GM23338 (cell line): Measurements from ENCODE around the gene MARCKS. TPM values are rescaled to one million over a fixed set of nuclear protein-coding genes. Genes with fewer than 3 reads are reported as not detected.

Experiments
- ATAC-seq: fragments of 200-7000 bp; cut with Tn5 transposase; 3 replicates; pipeline ENCODE4 v1.9.1; 2020
- DNase-seq: peaks from one replicate; pipeline ENCODE4 v3.0.0-alpha.2; 2015; ENCODE audit warnings: low spot score
- H2AFZ ChIP-seq: fragments of 200-600 bp; sonication (generic); 2 replicates; pipeline ENCODE4 v1.8.0; 2016; ENCODE audit warnings: antibody characterized with exemption, mild to moderate bottlenecking, moderate library complexity
- H3F3A ChIP-seq: fragments of 200-600 bp; sonication (generic); replicated peaks from 2 replicates; pipeline ENCODE4 v1.8.0; 2017; ENCODE audit warnings: antibody characterized with exemption, mixed run types, low read depth
- H3K27ac ChIP-seq: fragments of 200-600 bp; sonication (generic); 2 replicates; pipeline ENCODE4 v1.6.1; 2016; ENCODE audit warnings: low read depth
- H3K27me3 ChIP-seq: fragments of 200-600 bp; sonication (generic); 2 replicates; pipeline ENCODE4 v1.8.0; 2016; ENCODE audit warnings: mild to moderate bottlenecking, mixed run types, moderate library complexity; ENCODE audit not compliant: insufficient read depth
- H3K36me3 ChIP-seq: fragments of 200-600 bp; sonication (generic); 2 replicates; pipeline ENCODE4 v1.8.0; 2016; ENCODE audit warnings: mild to moderate bottlenecking; ENCODE audit not compliant: insufficient read depth
- H3K4me1 ChIP-seq: fragments of 200-600 bp; sonication (generic); 2 replicates; pipeline ENCODE4 v1.8.0; 2016; ENCODE audit warnings: mild to moderate bottlenecking, moderate library complexity; ENCODE audit not compliant: insufficient read depth
- H3K4me2 ChIP-seq: fragments of 200-600 bp; sonication (generic); 2 replicates; pipeline ENCODE4 v1.7.1; 2017; ENCODE audit warnings: mixed run types
- H3K4me3 ChIP-seq: fragments of 200-600 bp; sonication (generic); 2 replicates; pipeline ENCODE4 v1.6.1; 2016; ENCODE audit warnings: mixed run types
- H3K79me2 ChIP-seq: fragments of 200-600 bp; sonication (generic); replicated peaks from 2 replicates; pipeline ENCODE4 v1.8.0; 2017; ENCODE audit warnings: mild to moderate bottlenecking; ENCODE audit not compliant: insufficient read depth
- H3K9me2 ChIP-seq: fragments of 200-600 bp; sonication (generic); 2 replicates; pipeline ENCODE4 v1.8.0; 2017; ENCODE audit not compliant: insufficient read depth
- H4K20me1 ChIP-seq: fragments of 200-600 bp; sonication (generic); replicated peaks from 2 replicates; pipeline ENCODE4 v1.8.0; 2017; ENCODE audit warnings: mild to moderate bottlenecking; ENCODE audit not compliant: insufficient read depth
- H3K27ac Mint-ChIP-seq: 2 replicates; pipeline ENCODE4 v1.8.0; 2020; ENCODE audit warnings: inconsistent platforms, mild to moderate bottlenecking, moderate library complexity, mixed read lengths
- H3K27me3 Mint-ChIP-seq: 3 replicates; pipeline ENCODE4 v1.8.0; 2022; ENCODE audit warnings: low read depth, mild to moderate bottlenecking, moderate library complexity, mixed read lengths, inconsistent platforms; ENCODE audit not compliant: insufficient read depth, poor library complexity
- H3K36me3 Mint-ChIP-seq: 3 replicates; pipeline ENCODE4 v1.8.0; 2021; ENCODE audit warnings: low read depth, mild to moderate bottlenecking, inconsistent platforms, moderate library complexity, mixed read lengths
- H3K4me1 Mint-ChIP-seq: 3 replicates; pipeline ENCODE4 v1.8.0; 2020; ENCODE audit warnings: mild to moderate bottlenecking, inconsistent platforms, mixed read lengths
- H3K4me3 Mint-ChIP-seq: 3 replicates; pipeline ENCODE4 v1.8.0; 2021; ENCODE audit warnings: moderate library complexity, mild to moderate bottlenecking, inconsistent platforms, mixed read lengths
- H3K9me3 Mint-ChIP-seq: 3 replicates; pipeline ENCODE4 v1.8.0; 2020; ENCODE audit warnings: moderate library complexity, mild to moderate bottlenecking, inconsistent platforms, mixed read lengths
- CREB1 ChIP-seq: fragments of 250-450 bp; sonication (Bioruptor Pico); IDR thresholded peaks from 2 replicates; pipeline ENCODE4 v1.5.0; 2020; ENCODE audit warnings: low read depth, mild to moderate bottlenecking, moderate library complexity
- CTCF ChIP-seq, 2 experiments: fragments of 200-600 bp in 1 of 2; sonication (generic) in 1 of 2; conservative IDR thresholded peaks; 2 replicates each; pipeline versions ENCODE4 v1.5.1 to v1.6.1; 2016 to 2017; ENCODE audit warnings: antibody characterized with exemption in 2 of 2, low read depth in 2 of 2, mild to moderate bottlenecking in 2 of 2, moderate library complexity in 1 of 2
- ETS1 ChIP-seq: IDR thresholded peaks from 2 replicates; pipeline ENCODE4 v1.6.1; 2016; ENCODE audit warnings: antibody characterized with exemption
- EZH2 ChIP-seq: fragments of 200-600 bp; sonication (generic); IDR thresholded peaks from one replicate; pipeline ENCODE4 v1.8.0; 2017; ENCODE audit warnings: antibody characterized with exemption, mild to moderate bottlenecking, low read depth; ENCODE audit not compliant: unreplicated experiment
- EZH2phosphoT487 ChIP-seq: fragments of 200-600 bp; sonication (generic); IDR thresholded peaks from one replicate; pipeline ENCODE4 v1.8.1; 2018; ENCODE audit warnings: antibody characterized with exemption; ENCODE audit not compliant: unreplicated experiment
- JUNB ChIP-seq: IDR thresholded peaks from one replicate; pipeline ENCODE4 v1.6.1; 2016; ENCODE audit warnings: antibody characterized with exemption; ENCODE audit not compliant: unreplicated experiment
- NANOG ChIP-seq: IDR thresholded peaks from 2 replicates; pipeline ENCODE4 v1.6.1; 2016; ENCODE audit warnings: antibody characterized with exemption, borderline replicate concordance
- POLR2AphosphoS5 ChIP-seq: IDR thresholded peaks from 2 replicates; pipeline ENCODE4 v1.6.1; 2016; ENCODE audit warnings: antibody characterized with exemption, low read depth
- REST ChIP-seq: IDR thresholded peaks from one replicate; pipeline ENCODE4 v1.6.1; 2018; ENCODE audit warnings: antibody characterized with exemption; ENCODE audit not compliant: unreplicated experiment
- STAT1 ChIP-seq: IDR thresholded peaks from one replicate; pipeline ENCODE4 v1.6.1; 2016; ENCODE audit warnings: antibody characterized with exemption; ENCODE audit not compliant: unreplicated experiment
- ZNF114 ChIP-seq: fragments of 250-450 bp; sonication (Bioruptor Pico); IDR thresholded peaks from 2 replicates; pipeline ENCODE4 v1.5.0; 2020; ENCODE audit warnings: mild to moderate bottlenecking, moderate library complexity
- ZNF331 ChIP-seq: fragments of 250-450 bp; sonication (Bioruptor Pico); IDR thresholded peaks from 2 replicates; pipeline ENCODE4 v1.5.0; 2020; ENCODE audit warnings: low read depth, mild to moderate bottlenecking, moderate library complexity
- polyA plus RNA-seq: library from polyadenylated mRNA; unstranded; fragments of >200 nt; fragmentation: Nextera tagmentation; extraction: Ambion mirVana; gene quantifications from 2 replicates; pipeline ENCODE4 v1.2.1, GENCODE V29; 2016
- total RNA-seq: library from RNA; depleted of rRNA; stranded (reverse); fragments of >200 nt; shearing (Covaris generic); gene quantifications from 2 replicates; pipeline ENCODE4 v1.2.3, GENCODE V29; 2014

Gene MARCKS
- total and polyA plus RNA-seq, 2 experiments from 2014 or later = 71.5 to 85.9 TPM

GRCh38 chr6:113848280-113848679 lies 8.9 kb upstream of the MARCKS start (continued):
- TF ChIP-seq STAT1 (no peak), POLR2AphosphoS5 (no peak), ZNF114 (no peak), ETS1 (no peak), ZNF331 (CRISPR knock-in tag) (no peak), JUNB (no peak), EZH2 (no peak)

DNA sequence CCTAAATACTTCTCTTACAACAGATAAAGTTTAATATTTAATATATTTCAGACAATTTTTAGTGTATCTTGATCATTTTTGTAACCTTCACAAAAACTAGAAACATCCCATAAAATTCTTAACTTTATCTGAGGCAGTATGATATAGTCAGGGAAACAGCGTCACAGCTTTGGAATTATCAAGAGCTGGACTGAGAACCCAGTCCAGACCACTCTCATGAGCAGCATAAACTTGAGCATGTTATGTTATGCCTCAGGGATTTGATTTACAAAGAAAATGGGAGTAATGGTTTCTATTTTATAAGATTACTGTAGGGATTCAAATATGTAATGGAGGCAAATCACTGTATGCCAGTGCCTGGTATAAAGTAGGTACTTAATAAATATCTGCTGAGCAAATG lies 8.3 kb upstream of the MARCKS start:
- Histone ChIP-seq H3K4me1 (no peaks in the 10 kb centered on the region), H3K27ac (no peak overlapping the region), H3K4me3 (no peak overlapping the region), H3F3A (no peaks in the 10 kb centered on the region), H4K20me1 (no peaks in the 10 kb centered on the region), H3K9me2 (no peaks in the 10 kb centered on the region), H3K36me3 (no peaks in the 10 kb centered on the region), H2AFZ (no peak overlapping the region), H3K27me3 (peaks cover 34% of the 10 kb centered on the region), H3K79me2 (no peaks in the 10 kb centered on the region), H3K4me2 (no peak overlapping the region)
- Mint-ChIP-seq H3K9me3 (no peaks in the 10 kb centered on the region), H3K4me3 (no peak overlapping the region), H3K27ac (no peak overlapping the region), H3K36me3 (no peaks in the 10 kb centered on the region), H3K27me3 (peaks cover 6% of the 10 kb centered on the region), H3K4me1 (peaks cover 5% of the 10 kb centered on the region)
- ATAC-seq (no peak), DNase-seq (no peak)
- TF ChIP-seq CTCF (conservative IDR thresholded peaks at IDR 0.05; ENCODE audit: low read depth in 2 of 2) (no peak), EZH2phosphoT487 (no peak), POLR2AphosphoS5 (no peak), NANOG (no peak), JUNB (no peak), EZH2 (no peak), ZNF331 (CRISPR knock-in tag) (no peak), CREB1 (CRISPR knock-in tag) (no peak), STAT1 (no peak), ETS1 (no peak), REST (no peak), ZNF114 (no peak)
